Transverse colon (tissue), 3 donors: ENCODE data around the gene DLG2.

Experiments used
- EP300 ChIP-seq: sonication (generic); formaldehyde crosslinking; IDR thresholded peaks from one replicate; pipeline ENCODE4 v1.6.1; 2017; ENCODE audit warnings: antibody characterized with exemption, low read depth
- POLR2A ChIP-seq: fragments of 450-650 bp; IDR thresholded peaks from one replicate; pipeline ENCODE4 v1.6.1; 2016; ENCODE audit warnings: antibody characterized with exemption, mild to moderate bottlenecking, moderate library complexity
- TF ChIP-seq, protein P1 (sequence below), 5 experiments: fragments of 200-600 bp in 3 of 5; fragments of 450-650 bp in 2 of 5; sonication (generic) in 3 of 5; IDR thresholded peaks; 1 replicate in 2 of 5; 2 replicates in 3 of 5; pipeline ENCODE4 v1.5.1; 2016 to 2017; ENCODE audit warnings: antibody characterized with exemption in 5 of 5, inconsistent platforms in 3 of 5, mild to moderate bottlenecking in 2 of 5, moderate library complexity in 1 of 5

DNA sequence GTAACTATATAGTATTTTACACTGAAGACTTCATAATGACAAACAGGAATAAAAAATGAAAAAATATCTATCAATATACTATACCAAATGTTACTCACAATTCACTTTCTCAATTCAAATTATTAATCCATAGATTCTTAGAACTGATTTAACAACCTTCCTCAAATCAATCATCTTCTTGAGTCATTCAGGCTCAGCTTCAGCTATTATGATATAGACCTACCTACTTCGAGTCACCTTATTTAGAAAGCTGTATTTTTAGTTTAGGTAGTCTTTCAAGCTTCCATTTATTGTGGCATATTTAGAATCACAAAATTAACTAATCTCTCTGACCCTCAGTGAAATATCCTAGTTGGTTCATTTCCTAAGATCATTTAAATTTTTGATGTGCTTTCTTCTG is 29.6 kb upstream of the DLG2 start:
- TF ChIP-seq POLR2A (no peak), EP300 (no peak)
- TF ChIP-seq, protein P1, sequence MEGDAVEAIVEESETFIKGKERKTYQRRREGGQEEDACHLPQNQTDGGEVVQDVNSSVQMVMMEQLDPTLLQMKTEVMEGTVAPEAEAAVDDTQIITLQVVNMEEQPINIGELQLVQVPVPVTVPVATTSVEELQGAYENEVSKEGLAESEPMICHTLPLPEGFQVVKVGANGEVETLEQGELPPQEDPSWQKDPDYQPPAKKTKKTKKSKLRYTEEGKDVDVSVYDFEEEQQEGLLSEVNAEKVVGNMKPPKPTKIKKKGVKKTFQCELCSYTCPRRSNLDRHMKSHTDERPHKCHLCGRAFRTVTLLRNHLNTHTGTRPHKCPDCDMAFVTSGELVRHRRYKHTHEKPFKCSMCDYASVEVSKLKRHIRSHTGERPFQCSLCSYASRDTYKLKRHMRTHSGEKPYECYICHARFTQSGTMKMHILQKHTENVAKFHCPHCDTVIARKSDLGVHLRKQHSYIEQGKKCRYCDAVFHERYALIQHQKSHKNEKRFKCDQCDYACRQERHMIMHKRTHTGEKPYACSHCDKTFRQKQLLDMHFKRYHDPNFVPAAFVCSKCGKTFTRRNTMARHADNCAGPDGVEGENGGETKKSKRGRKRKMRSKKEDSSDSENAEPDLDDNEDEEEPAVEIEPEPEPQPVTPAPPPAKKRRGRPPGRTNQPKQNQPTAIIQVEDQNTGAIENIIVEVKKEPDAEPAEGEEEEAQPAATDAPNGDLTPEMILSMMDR (IDR thresholded peaks at IDR 0.05), result no peak
